Hepatocyte (in vitro differentiated cells): Measurements from ENCODE around the gene TKT. TPM values are rescaled to one million over a fixed set of nuclear protein-coding genes. Genes with fewer than 3 reads are reported as not detected.
A peak's percentile ranks its signal among the peaks of the same experiment; 100 is the strongest.

ENCODE experiments used
- DNase-seq: peaks from one replicate; pipeline ENCODE4 v3.0.0-alpha.2; 2016; ENCODE audit warnings: low spot score
- H2AFZ ChIP-seq: fragments of 200-600 bp; sonication (generic); 2 replicates; pipeline ENCODE4 v1.6.0; 2016; ENCODE audit warnings: antibody characterized with exemption, mild to moderate bottlenecking
- H3K27ac ChIP-seq: fragments of 200-600 bp; sonication (generic); 2 replicates; pipeline ENCODE4 v1.5.1; 2016; ENCODE audit warnings: mild to moderate bottlenecking
- H3K27me3 ChIP-seq: fragments of 200-600 bp; sonication (generic); 2 replicates; pipeline ENCODE4 v1.6.1; 2016
- H3K36me3 ChIP-seq: fragments of 200-600 bp; sonication (generic); replicated peaks from 2 replicates; pipeline ENCODE4 v1.5.1; 2016; ENCODE audit warnings: low read depth; ENCODE audit not compliant: insufficient read depth
- H3K4me1 ChIP-seq: fragments of 200-600 bp; sonication (generic); 2 replicates; pipeline ENCODE4 v1.5.1; 2016; ENCODE audit warnings: mild to moderate bottlenecking, moderate library complexity; ENCODE audit not compliant: insufficient read depth
- H3K4me2 ChIP-seq: fragments of 200-600 bp; sonication (generic); 2 replicates; pipeline ENCODE4 v1.6.0; 2016
- H3K4me3 ChIP-seq: fragments of 200-600 bp; sonication (generic); 2 replicates; pipeline ENCODE4 v1.5.1; 2016; ENCODE audit warnings: mild to moderate bottlenecking
- H3K79me2 ChIP-seq: fragments of 200-600 bp; sonication (generic); 2 replicates; pipeline ENCODE4 v1.6.0; 2017; ENCODE audit warnings: mild to moderate bottlenecking
- H3K9me2 ChIP-seq: fragments of 200-600 bp; sonication (generic); replicated peaks from 2 replicates; pipeline ENCODE4 v1.6.0; 2017; ENCODE audit warnings: mild to moderate bottlenecking; ENCODE audit not compliant: insufficient read depth
- H3K9me3 ChIP-seq: fragments of 200-600 bp; sonication (generic); 2 replicates; pipeline ENCODE4 v1.5.1; 2016; ENCODE audit warnings: low read depth, mild to moderate bottlenecking
- H4K20me1 ChIP-seq: fragments of 200-600 bp; sonication (generic); 2 replicates; pipeline ENCODE4 v1.6.0; 2016; ENCODE audit warnings: mild to moderate bottlenecking; ENCODE audit not compliant: insufficient read depth, poor library complexity, severe bottlenecking
- EZH2 ChIP-seq: fragments of 200-600 bp; sonication (generic); IDR thresholded peaks from 2 replicates; pipeline ENCODE4 v1.6.1; 2016; ENCODE audit warnings: antibody characterized with exemption, mild to moderate bottlenecking, borderline replicate concordance
- EZH2phosphoT487 ChIP-seq: fragments of 200-600 bp; sonication (generic); IDR thresholded peaks from one replicate; pipeline ENCODE4 v1.6.1; 2018; ENCODE audit warnings: antibody characterized with exemption, mild to moderate bottlenecking, low read depth, moderate library complexity; ENCODE audit not compliant: unreplicated experiment, severe bottlenecking
- WGBS: methylation state at CpG from one replicate; pipeline ENCODE4 v1.1.6; 2016; ENCODE audit warnings: low lambda C conversion rate; ENCODE audit errors: missing lambda C conversion rate; 5-methylcytosine and 5-hydroxymethylcytosine counted together
- polyA plus RNA-seq: library from polyadenylated mRNA; unstranded; fragments of >200 nt; fragmentation: Nextera tagmentation; extraction: Ambion mirVana; gene quantifications from 2 replicates; pipeline ENCODE4 v1.2.1, GENCODE V29; 2016
- total RNA-seq: library from RNA; depleted of rRNA; stranded (reverse); fragments of >200 nt; gene quantifications from 2 replicates; pipeline ENCODE4 v1.2.3, GENCODE V29; 2014
- TF ChIP-seq, protein P1 (sequence below): fragments of 200-600 bp; sonication (generic); IDR thresholded peaks from 2 replicates; pipeline ENCODE4 v1.5.1; 2016; ENCODE audit warnings: antibody characterized with exemption, mild to moderate bottlenecking; ENCODE audit not compliant: poor library complexity

The TKT gene
- total and polyA plus RNA-seq, 2 experiments from 2014 or later, result 149 to 265 TPM

DNA sequence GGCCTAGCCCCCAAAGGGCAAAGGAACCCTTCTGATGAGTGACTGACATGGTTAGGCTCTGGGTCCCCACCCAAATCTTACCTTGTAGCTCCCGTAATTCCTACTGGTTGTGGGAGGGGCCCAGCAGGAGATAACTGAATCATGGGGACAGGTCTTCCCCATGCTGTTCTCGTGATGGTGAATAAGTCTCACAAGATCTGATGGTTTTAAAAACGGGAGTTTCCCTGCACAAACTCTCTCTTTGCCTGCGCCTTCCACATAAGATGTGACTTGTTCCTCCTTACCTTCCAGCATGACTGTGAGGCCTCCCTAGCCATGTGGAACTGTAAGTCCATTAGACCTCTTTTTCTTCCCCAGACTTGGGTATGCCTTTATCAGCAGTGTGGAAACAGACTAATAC is 16.9 kb downstream of the TKT start:
- TF ChIP-seq EZH2phosphoT487 (no peak), EZH2 (no peak)
- TF ChIP-seq, protein P1, sequence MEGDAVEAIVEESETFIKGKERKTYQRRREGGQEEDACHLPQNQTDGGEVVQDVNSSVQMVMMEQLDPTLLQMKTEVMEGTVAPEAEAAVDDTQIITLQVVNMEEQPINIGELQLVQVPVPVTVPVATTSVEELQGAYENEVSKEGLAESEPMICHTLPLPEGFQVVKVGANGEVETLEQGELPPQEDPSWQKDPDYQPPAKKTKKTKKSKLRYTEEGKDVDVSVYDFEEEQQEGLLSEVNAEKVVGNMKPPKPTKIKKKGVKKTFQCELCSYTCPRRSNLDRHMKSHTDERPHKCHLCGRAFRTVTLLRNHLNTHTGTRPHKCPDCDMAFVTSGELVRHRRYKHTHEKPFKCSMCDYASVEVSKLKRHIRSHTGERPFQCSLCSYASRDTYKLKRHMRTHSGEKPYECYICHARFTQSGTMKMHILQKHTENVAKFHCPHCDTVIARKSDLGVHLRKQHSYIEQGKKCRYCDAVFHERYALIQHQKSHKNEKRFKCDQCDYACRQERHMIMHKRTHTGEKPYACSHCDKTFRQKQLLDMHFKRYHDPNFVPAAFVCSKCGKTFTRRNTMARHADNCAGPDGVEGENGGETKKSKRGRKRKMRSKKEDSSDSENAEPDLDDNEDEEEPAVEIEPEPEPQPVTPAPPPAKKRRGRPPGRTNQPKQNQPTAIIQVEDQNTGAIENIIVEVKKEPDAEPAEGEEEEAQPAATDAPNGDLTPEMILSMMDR, result no peak
- 91% methylated on average over 4 of the region's 4 CpGs for WGBS
- Histone ChIP-seq H3K36me3 (no peaks in the 10 kb centered on the region), H3K4me2 (no peak overlapping the region), H4K20me1 (peaks cover 19% of the 10 kb centered on the region), H3K9me2 (no peaks in the 10 kb centered on the region), H3K79me2 (peaks cover 43% of the 10 kb centered on the region), H3K4me3 (no peak overlapping the region), H3K9me3 (no peaks in the 10 kb centered on the region), H3K4me1 (peaks cover 22% of the 10 kb centered on the region), H3K27me3 (no peaks in the 10 kb centered on the region), H2AFZ (no peak overlapping the region), H3K27ac (peak overlapping the region; percentile 84)
- DNase-seq, result no peak

DNA sequence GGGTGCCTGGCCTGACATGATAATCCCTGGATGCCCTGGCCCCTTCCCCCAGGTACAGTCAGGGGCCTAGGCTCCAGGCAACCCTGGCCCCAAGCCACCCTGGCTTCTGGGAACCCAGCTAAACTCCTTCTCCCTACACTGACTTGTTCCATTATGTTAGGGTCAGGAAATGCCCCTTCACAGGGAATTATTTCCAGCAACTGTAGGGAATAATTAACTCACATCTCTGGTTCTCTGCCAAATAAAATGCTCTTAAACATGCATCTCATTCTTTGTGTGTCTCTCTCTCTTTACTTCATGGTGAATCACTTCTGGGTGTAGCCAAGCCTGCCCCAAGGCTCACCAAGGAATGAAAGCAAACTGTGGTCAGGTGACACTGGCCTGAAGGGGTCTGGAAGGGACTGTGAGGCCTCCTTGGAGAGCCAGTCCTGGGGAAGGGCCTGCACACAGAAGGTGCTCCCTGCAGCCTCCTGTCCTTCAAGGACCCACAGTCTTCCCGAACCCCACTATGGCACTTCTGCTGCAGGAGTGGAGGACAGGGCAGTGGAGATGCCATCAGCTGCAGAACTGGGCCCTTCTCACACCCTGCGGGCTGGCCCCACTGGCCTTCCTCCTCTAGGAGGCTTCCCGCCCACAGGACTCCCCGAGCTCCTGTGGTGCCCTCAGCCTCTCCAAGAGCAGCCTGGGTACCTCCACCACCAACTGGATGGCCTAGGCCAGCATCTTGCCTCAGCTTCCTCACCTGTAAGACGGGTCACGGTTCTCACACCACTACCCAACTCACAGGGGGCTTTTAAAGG is 17.6 kb downstream of the TKT start:
- Histone ChIP-seq H4K20me1 (peaks cover 12% of the 10 kb centered on the region), H3K27ac (peak overlapping the region; percentile 84), H3K4me2 (peak overlapping the region; percentile 19), H3K4me1 (peaks cover 18% of the 10 kb centered on the region), H2AFZ (no peak overlapping the region), H3K9me2 (no peaks in the 10 kb centered on the region), H3K9me3 (no peaks in the 10 kb centered on the region), H3K27me3 (no peaks in the 10 kb centered on the region), H3K79me2 (peaks cover 37% of the 10 kb centered on the region), H3K36me3 (no peaks in the 10 kb centered on the region), H3K4me3 (no peak overlapping the region)
- TF ChIP-seq EZH2phosphoT487 (no peak), EZH2 (no peak)
- DNase-seq, result peak; percentile 75
- 91% methylated on average over 6 of the region's 6 CpGs for WGBS

DNA sequence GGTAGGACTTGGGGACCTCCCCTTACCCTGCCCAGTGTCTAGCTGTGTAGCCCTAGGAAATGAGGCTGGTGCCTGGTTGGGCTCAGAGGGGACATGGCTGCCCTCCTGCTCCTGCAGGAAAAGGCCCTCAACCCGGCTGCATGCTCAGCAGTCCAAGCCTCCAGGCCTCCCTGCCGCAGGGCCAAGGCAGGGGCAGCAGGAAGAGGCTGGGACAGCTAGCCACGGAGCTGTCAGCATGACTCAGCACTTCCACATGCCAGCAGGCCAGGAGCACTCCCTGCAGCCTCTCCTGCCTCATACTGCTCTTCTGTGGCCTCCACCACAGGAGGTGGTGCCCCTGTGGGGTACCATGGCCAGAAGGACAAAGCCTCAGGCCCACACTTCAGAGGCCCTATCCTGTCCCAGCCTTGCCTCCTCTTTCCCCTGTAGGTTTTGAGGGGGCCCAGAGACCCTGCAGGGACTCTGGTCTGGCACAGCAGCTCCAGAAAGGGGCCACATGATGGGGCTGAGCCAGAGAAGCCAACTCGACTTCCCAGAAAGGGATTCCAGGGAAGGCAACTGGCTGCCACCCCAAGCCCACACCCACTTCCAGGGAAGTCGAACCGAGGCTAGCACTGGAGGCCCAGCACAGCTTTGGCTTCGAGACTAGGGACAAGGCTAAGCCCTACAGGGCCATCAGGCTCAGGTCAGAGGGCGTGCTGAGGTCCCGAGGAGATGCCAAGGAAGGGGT is 19.5 kb downstream of the TKT start:
- 71% methylated on average over 9 of the region's 9 CpGs for WGBS
- Histone ChIP-seq H2AFZ (no peak overlapping the region), H3K9me2 (no peaks in the 10 kb centered on the region), H3K27ac (peak overlapping the region; percentile 56), H3K9me3 (no peaks in the 10 kb centered on the region), H3K36me3 (no peaks in the 10 kb centered on the region), H3K79me2 (peaks cover 17% of the 10 kb centered on the region), H3K27me3 (no peaks in the 10 kb centered on the region), H4K20me1 (no peaks in the 10 kb centered on the region), H3K4me3 (no peak overlapping the region), H3K4me1 (peaks cover 18% of the 10 kb centered on the region), H3K4me2 (no peak overlapping the region)
- TF ChIP-seq, protein P1, result no peak
- TF ChIP-seq EZH2phosphoT487 (no peak), EZH2 (no peak)
- DNase-seq, result peak; percentile 69

DNA sequence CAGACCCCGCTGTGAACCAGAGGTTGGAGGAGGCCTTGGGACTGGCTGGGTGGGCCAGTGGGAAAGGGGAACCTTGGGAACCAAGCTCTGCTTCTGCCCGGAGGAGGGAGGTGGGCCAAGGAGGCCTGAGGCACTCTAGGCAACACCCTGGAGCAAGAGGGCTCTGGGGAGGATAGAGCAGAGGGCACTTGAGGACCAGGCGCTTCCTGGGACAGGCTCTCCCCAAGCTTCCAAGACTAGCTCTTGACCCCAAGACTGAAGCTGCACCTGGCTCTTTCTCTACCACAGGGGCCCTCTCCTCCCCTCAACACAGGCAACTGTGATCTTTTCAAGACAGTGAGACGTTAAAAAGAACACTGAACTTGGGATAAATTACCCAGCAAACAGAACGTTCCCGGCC is 20.3 kb downstream of the TKT start:
- Histone ChIP-seq H3K9me2 (no peaks in the 10 kb centered on the region), H2AFZ (no peak overlapping the region), H3K79me2 (peaks cover 10% of the 10 kb centered on the region), H3K27ac (no peak overlapping the region), H3K4me1 (peaks cover 18% of the 10 kb centered on the region), H3K27me3 (no peaks in the 10 kb centered on the region), H3K4me2 (no peak overlapping the region), H4K20me1 (no peaks in the 10 kb centered on the region), H3K9me3 (no peaks in the 10 kb centered on the region), H3K4me3 (no peak overlapping the region), H3K36me3 (no peaks in the 10 kb centered on the region)
- 88% methylated on average over 6 of the region's 6 CpGs for whole genome bisulfite sequencing
- DNase-seq, result no peak
- TF ChIP-seq EZH2phosphoT487 (no peak), EZH2 (no peak)
- TF ChIP-seq, protein P1, result no peak
